Activated CD4-positive, alpha-beta T cell treated with anti-CD3 and anti-CD28 coated beads for 48 hours (primary cell): ENCODE data around the gene GRIK2.
"Not testable (repeated sequence)": the region's sequence is repeated elsewhere in the genome, so short reads cannot be mapped to it uniquely, and the experiment has no call there.

ENCODE experiments used
- DNase-seq: peaks from one replicate; pipeline ENCODE4 v3.0.0-alpha.2; 2020

The GRIK2 gene

DNA sequence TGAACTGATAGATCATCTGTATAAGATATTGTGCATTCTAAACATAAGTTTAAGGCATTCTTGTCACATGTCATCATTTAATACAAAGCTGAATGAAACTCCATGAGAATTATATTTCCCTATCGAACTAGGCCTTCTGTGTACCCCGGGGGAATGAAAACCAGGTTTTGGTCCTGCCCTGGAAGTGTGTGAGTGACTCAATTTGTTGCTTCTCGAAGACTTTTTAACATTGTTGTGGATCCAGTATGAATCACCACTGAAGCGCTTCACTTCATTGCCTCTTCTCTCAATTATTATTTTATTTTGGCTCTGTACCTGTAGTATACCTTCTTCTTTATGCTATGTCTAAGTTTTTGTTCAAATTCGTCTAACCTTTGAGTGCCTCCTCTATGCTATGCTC, 150.8 kb downstream of the GRIK2 start:
- no peak for DNase-seq

DNA sequence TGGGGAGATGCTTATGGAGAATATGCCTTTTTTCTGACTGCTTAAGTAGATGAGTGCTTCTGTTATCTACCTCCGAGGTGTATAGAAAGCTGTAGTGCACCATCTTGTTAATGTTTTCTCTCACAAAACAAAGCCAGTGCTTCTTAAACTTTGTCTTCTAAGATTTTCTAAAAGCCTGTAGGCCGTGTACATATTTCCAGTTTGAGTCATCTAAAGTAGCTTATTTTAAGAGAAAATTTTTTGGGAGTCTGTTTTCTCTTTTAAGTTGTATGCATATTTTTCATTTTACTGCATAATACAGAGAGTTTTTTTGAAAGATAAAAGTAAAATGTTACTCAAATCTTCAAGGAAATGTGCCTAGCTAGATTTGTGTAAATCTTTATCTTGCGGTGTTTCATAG, 151.7 kb downstream of the GRIK2 start:
- no peak for DNase-seq

GRCh38 chr6:101550451-101550850, 156.9 kb downstream of the GRIK2 start:
- no peak for DNase-seq

DNA sequence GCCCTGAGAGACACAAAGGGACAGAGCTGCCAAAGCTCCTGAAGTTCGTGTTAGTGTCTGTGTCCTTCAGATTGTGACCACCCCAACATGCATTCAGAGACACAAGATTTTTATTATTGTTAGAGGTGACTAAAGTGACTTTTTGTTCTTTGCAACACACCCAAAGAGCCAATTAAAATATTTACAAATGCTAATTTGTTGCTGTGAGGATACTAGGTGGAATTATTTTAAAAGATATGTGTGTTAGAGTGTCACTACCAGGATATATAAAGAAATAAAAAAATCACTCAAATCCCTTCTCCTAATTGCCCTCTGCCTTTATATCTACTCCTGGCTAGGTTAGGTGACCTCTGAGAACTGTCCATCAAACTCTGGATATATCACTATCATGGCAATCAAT, 160.7 kb downstream of the GRIK2 start:
- no peak for DNase-seq

- DNase-seq = no peak
These were observed 165.2 kb downstream of the GRIK2 start for GRCh38 chr6:101558712-101559111.

DNA sequence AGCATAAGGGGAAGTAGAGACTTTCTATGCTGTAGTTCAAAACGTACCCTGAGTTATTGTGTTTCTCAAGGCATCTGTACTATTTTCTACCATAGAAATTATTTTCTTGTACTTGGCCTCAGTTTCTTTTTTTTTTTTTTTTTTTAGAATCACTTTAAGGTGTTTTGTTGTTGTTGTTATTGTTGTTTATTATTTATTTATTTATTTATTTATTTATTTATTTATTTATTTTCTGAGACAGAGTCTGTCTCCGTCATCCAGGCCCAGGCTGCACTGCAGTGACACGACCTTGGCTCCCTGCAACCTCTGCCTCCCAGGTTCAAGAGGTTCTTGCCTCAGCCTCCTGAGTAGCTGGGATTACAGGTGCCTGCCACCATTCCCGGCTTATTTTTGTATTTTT, 179.1 kb downstream of the GRIK2 start:
- no peak for DNase-seq

GRCh38 chr6:101577091-101577490, 183.6 kb downstream of the GRIK2 start:
- no peak for DNase-seq

- no peak for DNase-seq
These were observed 184.8 kb downstream of the GRIK2 start for GRCh38 chr6:101578306-101578705.

DNA sequence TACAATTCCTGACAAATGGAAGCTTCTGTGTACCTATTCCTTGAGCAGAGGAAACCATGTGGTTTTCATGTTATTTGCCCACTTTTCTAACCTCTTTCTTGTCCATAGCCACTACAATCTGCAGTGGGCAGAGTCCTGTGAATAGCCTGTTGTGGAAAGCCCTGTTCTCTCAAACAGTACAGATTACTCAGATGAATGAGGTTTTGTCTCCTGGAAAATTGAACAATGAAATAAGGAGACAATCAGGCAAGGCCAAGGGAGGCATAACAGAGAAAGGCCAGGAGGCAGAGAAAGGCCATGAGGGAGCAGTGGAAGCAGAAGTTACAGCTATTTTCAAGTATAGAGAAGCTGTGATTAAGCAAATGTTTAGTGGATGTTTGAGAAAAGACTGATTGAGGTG, 189.3 kb downstream of the GRIK2 start:
- DNase-seq = no peak

GRCh38 chr6:101585501-101585900, 192.0 kb downstream of the GRIK2 start:
- no peak for DNase-seq

DNA sequence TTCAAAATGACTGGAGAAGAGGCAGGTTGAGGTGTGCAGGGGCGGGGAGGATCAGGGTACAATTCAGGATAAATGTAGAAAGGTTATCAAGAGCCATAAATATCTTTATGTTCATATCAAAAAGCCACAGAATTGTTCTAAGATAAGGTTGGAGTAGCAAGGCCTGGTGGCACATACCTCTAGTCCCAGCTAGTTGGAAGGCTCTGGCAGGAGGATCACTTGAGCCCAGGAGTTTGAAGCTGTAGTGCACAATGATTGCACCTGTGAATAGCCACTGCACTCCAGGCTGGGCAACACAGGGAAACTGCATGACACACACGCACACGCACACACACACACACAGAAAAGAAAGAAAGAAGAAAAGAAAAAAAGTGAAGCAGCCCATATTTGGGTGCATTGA, 194.8 kb downstream of the GRIK2 start:
- no peak for DNase-seq

- DNase-seq = no peak
These were observed 201.8 kb downstream of the GRIK2 start for GRCh38 chr6:101595276-101595675.

- no peak for DNase-seq
These were observed 204.2 kb downstream of the GRIK2 start for GRCh38 chr6:101597693-101598092.

DNA sequence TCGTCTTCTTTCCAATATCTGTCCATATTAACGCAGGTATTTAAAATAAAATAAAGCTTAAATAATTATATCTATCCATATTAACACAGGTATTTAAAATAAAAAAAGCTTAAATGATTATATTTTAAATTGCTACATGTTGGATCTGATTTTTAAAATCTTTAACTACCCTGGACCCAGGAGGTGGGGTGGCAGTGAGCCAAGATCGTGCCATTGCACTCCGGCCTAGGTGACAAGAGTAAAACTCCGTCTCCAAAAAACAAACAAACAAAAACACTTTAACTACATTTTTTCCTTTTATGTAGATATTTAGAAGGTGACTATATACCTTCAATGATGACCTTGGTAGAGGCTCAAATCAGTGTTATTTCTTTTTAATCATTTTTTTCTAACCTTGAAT, 211.9 kb downstream of the GRIK2 start:
- no peak for DNase-seq

GRCh38 chr6:101605874-101606273, 212.4 kb downstream of the GRIK2 start:
- no peak for DNase-seq

DNA sequence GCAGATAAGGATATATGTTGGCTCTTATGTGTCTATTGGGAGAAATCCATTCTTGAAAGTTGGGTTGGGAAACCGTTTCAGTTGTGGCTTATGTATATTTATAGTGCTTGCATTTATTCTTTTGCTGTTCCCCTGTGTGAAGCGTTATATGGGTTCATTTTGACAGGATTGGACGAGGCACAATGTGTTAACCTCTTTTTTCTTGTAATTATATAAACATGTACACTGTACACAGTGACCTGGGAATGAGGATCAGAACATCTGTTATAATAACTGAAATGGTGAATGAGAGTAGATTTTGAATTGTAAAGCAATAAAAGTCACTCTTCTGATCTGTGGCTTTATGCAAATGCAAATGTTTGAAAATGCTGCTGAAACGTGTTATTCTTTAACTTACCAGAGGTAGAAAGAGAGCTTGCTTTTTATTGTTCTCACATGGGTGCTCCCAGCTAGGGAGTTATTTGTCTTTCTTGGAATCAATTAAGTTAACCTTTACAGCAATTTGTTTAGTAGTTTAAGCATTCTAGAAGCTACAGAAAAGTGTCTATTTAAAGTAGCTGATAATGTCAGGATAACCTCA, 213.7 kb downstream of the GRIK2 start:
- no peak for DNase-seq

GRCh38 chr6:101608703-101609102, 215.2 kb downstream of the GRIK2 start:
- no peak for DNase-seq

- no peak for DNase-seq
These were observed 220.0 kb downstream of the GRIK2 start for GRCh38 chr6:101613556-101613955.

DNA sequence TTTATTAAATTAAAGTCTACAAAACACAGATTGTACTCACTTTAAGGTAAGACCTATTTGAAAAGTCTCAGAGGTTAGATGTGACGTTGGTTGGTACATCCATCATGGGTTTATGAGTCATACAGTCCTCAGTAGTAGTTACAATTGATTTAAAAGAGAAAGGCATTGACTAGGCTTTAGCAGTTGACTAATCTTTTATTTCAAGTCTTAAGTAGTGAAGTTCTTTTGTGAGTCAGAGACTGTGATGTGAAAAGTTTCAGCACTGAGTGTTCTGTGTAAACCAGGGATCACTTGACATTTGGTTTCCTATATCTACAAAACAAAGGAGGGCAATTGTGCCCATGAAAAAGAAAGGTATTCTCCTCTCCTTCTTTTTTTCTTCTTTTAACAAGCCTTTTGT, 221.3 kb downstream of the GRIK2 start:
- no peak for DNase-seq

- no peak for DNase-seq
These were observed 232.8 kb downstream of the GRIK2 start for GRCh38 chr6:101626269-101626668.

- no peak for DNase-seq
These were observed 237.4 kb downstream of the GRIK2 start for GRCh38 chr6:101630941-101631340.

DNA sequence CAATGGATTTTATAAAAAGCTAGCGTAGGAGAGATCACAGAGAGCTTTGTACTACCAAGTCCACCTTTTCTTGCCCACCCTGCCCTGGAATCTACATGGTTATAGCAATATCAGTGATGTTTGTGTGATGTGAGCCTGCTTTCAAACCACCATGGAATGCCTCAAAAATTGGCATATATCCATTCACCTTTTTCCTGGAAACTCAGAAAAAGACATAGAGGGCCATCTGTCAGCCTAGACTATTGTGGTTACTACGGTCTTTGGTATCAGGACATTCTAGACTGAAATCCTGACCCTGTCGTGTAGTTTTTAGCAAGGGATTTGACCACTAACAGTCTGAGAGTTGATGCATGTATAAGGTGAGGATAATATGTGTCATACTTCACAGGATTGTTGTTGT, 239.6 kb downstream of the GRIK2 start:
- no peak for DNase-seq

DNA sequence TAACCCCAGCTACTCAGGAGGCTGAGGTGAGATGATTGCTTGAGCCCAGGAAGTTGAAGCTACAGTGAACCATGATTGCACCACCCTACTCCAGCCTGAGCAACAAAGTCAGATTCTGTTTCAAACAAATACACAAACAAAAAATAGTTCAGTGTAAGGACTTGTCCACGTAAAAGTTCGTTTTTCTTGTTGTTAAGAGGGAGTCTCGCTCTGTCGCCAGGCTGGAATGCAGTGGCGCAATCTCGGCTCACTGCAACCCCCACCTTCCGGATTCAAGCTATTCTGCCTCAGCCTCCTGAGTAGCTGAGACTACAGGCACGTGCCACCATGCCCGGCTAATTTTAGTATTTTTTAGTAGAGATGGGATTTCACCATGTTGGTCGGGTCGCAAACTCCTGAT, 245.4 kb downstream of the GRIK2 start:
- not testable (repeated sequence) for DNase-seq

- DNase-seq = no peak
These were observed 246.6 kb downstream of the GRIK2 start for GRCh38 chr6:101640131-101640530.

GRCh38 chr6:101645770-101646169, 252.3 kb downstream of the GRIK2 start:
- no peak for DNase-seq
